PC-9 (cell line): ENCODE measurements around the gene CRYBB1. TPM values are rescaled to one million over a fixed set of nuclear protein-coding genes. Genes with fewer than 3 reads are reported as not detected.

Experiments used
- BruUV-seq: library from RNA; stranded (reverse); fragments of 400-500 nt; replicated peaks from 2 replicates; lab custom pipeline; 2021; lab: Mats Ljungman, UMichigan
- CTCF ChIA-PET: fragments of 300-600 bp; sonication (Branson Sonifier 250); formaldehyde crosslinking; loops from one replicate; lab custom pipeline; 2022; ENCODE audit warnings: antibody characterized with exemption; lab: Charles Lee
- POLR2A ChIA-PET: fragments of 300-600 bp; sonication (Branson Sonifier 250); formaldehyde crosslinking; loops from one replicate; lab custom pipeline; 2022; ENCODE audit warnings: antibody characterized with exemption; ENCODE audit not compliant: unreplicated experiment; lab: Charles Lee
- DNase-seq, 2 experiments: peaks; one replicate each; pipeline versions ENCODE4 v3.0.0 to v3.0.0-alpha.2; 2015 to 2022; ENCODE audit warnings: mixed read lengths in 1 of 2
- H2AFZ ChIP-seq: fragments of 200-600 bp; sonication (generic); 2 replicates; pipeline ENCODE4 v1.8.1; 2017; ENCODE audit warnings: antibody characterized with exemption
- H3F3A ChIP-seq: fragments of 200-600 bp; sonication (generic); 2 replicates; pipeline ENCODE4 v1.8.1; 2017; ENCODE audit warnings: antibody characterized with exemption, mild to moderate bottlenecking, low read depth; ENCODE audit not compliant: insufficient read depth
- H3K27ac ChIP-seq: fragments of 200-600 bp; sonication (generic); 2 replicates; pipeline ENCODE4 v1.6.1; 2016; ENCODE audit warnings: mixed run types
- H3K27me3 ChIP-seq: fragments of 200-600 bp; sonication (generic); 2 replicates; pipeline ENCODE4 v1.6.1; 2016; ENCODE audit warnings: low read depth, mixed run types; ENCODE audit not compliant: insufficient read depth
- H3K36me3 ChIP-seq: fragments of 200-600 bp; sonication (generic); 2 replicates; pipeline ENCODE4 v1.6.1; 2016; ENCODE audit warnings: low read depth, mixed run types
- H3K4me1 ChIP-seq: fragments of 200-600 bp; sonication (generic); replicated peaks from 2 replicates; pipeline ENCODE4 v1.6.1; 2016; ENCODE audit warnings: mixed run types; ENCODE audit not compliant: insufficient read depth
- H3K4me2 ChIP-seq: fragments of 200-600 bp; sonication (generic); 2 replicates; pipeline ENCODE4 v1.6.1; 2017; ENCODE audit warnings: mixed run types
- H3K4me3 ChIP-seq: fragments of 200-600 bp; sonication (generic); 2 replicates; pipeline ENCODE4 v1.6.1; 2016; ENCODE audit warnings: mixed run types
- H3K79me2 ChIP-seq: fragments of 200-600 bp; sonication (generic); 2 replicates; pipeline ENCODE4 v1.6.1; 2017; ENCODE audit warnings: low read depth, mixed run types
- H3K9me2 ChIP-seq: fragments of 200-600 bp; sonication (generic); 2 replicates; pipeline ENCODE4 v1.8.1; 2017; ENCODE audit warnings: mild to moderate bottlenecking; ENCODE audit not compliant: insufficient read depth
- H3K9me3 ChIP-seq: fragments of 200-600 bp; sonication (generic); 2 replicates; pipeline ENCODE4 v1.8.1; 2016; ENCODE audit warnings: low read depth; ENCODE audit not compliant: insufficient read depth
- H4K20me1 ChIP-seq: fragments of 200-600 bp; sonication (generic); 2 replicates; pipeline ENCODE4 v1.8.1; 2017; ENCODE audit not compliant: insufficient read depth
- CTCF ChIP-seq: fragments of 200-600 bp; sonication (generic); conservative IDR thresholded peaks from 2 replicates; pipeline ENCODE4 v1.6.1; 2017; ENCODE audit warnings: mixed run types, antibody characterized with exemption, mild to moderate bottlenecking, moderate library complexity
- EZH2 ChIP-seq: fragments of 200-600 bp; sonication (generic); IDR thresholded peaks from 2 replicates; pipeline ENCODE4 v1.8.0; 2017; ENCODE audit warnings: antibody characterized with exemption, low read depth
- intact Hi-C: fragments of 100-400 bp; cut with micrococcal nuclease; formaldehyde crosslinking; loops from one replicate; pipeline ENCODE4 v1.10.0; 2022; ENCODE audit not compliant: unreplicated experiment
- total RNA-seq: library from RNA; stranded (reverse); gene quantifications from 2 replicates; pipeline ENCODE4 v1.2.3, GENCODE V29; 2021

Gene CRYBB1
- total RNA-seq, 1 experiment from 2014 or later: not detected

GRCh38 chr22:26564181-26564580 lies 53.6 kb downstream of the CRYBB1 start:
- no peak overlapping the region for H2AFZ ChIP-seq
- H3K36me3 ChIP-seq: no peaks in the 10 kb centered on the region
- ChIA-PET CTCF (no interaction called here), POLR2A (no interaction called here)
- no peak for DNase-seq
- no peaks in the 10 kb centered on the region for H3K27me3 ChIP-seq
- no peak overlapping the region for H3K27ac ChIP-seq
- no peak overlapping the region for H3K4me2 ChIP-seq
- H3K79me2 ChIP-seq: no peaks in the 10 kb centered on the region
- peaks cover 12% of the 10 kb centered on the region for H3K4me1 ChIP-seq
- no peak overlapping the region for H3K4me3 ChIP-seq
- no peaks in the 10 kb centered on the region for H3K9me3 ChIP-seq
- BruUV-seq: no TSS peak
- intact Hi-C loops: no loop called here
- TF ChIP-seq CTCF (no peak), EZH2 (no peak)
- H4K20me1 ChIP-seq: no peaks in the 10 kb centered on the region
- no peaks in the 10 kb centered on the region for H3K9me2 ChIP-seq
- H3F3A ChIP-seq: peaks cover 10% of the 10 kb centered on the region; the same call in 1 of the 2 replicates

- Histone ChIP-seq H3K9me3 (no peaks in the 10 kb centered on the region), H3K9me2 (no peaks in the 10 kb centered on the region), H2AFZ (no peak overlapping the region), H3K36me3 (no peaks in the 10 kb centered on the region), H3K27ac (no peak overlapping the region), H3K4me1 (peaks cover 6% of the 10 kb centered on the region), H3F3A (peaks cover 3% of the 10 kb centered on the region; the same call in 1 of the 2 replicates), H3K27me3 (no peaks in the 10 kb centered on the region), H3K79me2 (no peaks in the 10 kb centered on the region), H3K4me3 (no peak overlapping the region), H4K20me1 (no peaks in the 10 kb centered on the region), H3K4me2 (no peak overlapping the region)
- no peak for DNase-seq
- ChIA-PET CTCF (interaction anchor here (0.7 kb wide), 1 partner anchor 1386 kb away, joined by 3 read pairs; no protein-coding TSS in a partner anchor), POLR2A (no interaction called here)
- intact Hi-C loops: no loop called here
- TF ChIP-seq CTCF: no peak
- TF ChIP-seq EZH2: no peak
- no TSS peak for BruUV-seq
These were observed 54.8 kb downstream of the CRYBB1 start for GRCh38 chr22:26563022-26563421.

- DNase-seq: no peak
- Histone ChIP-seq H3K9me3 (no peaks in the 10 kb centered on the region), H3K27me3 (no peaks in the 10 kb centered on the region), H3K36me3 (no peaks in the 10 kb centered on the region), H2AFZ (no peak overlapping the region), H3K9me2 (no peaks in the 10 kb centered on the region), H3K27ac (no peak overlapping the region), H3K4me3 (no peak overlapping the region), H3F3A (no peaks in the 10 kb centered on the region), H3K79me2 (no peaks in the 10 kb centered on the region), H3K4me2 (no peak overlapping the region), H4K20me1 (no peaks in the 10 kb centered on the region), H3K4me1 (no peaks in the 10 kb centered on the region)
- no TSS peak for BruUV-seq
- ChIA-PET POLR2A (no interaction called here), CTCF (no interaction called here)
- intact Hi-C loops: no loop called here
- TF ChIP-seq EZH2 (no peak), CTCF (no peak)
These were observed 55.9 kb downstream of the CRYBB1 start for GRCh38 chr22:26561756-26562417.
